ENCODE data around the gene KLK8.

Gene KLK8

GRCh38 chr19:50947123-50947522 is 54.3 kb downstream of the KLK8 start:
- Histone ChIP-seq H3K4me1 (ENCODE audit: insufficient read depth, insufficient read length) (no peaks in the 10 kb centered on the region), H3K9ac (ENCODE audit: insufficient read length, low read depth) (no peak overlapping the region), H3K9me3 (ENCODE audit: insufficient read depth, low read length) (no peaks in the 10 kb centered on the region), H3K36me3 (ENCODE audit: insufficient read depth, insufficient read length, low read length) (no peaks in the 10 kb centered on the region), H3K27me3 (ENCODE audit: insufficient read depth, insufficient read length) (no peaks in the 10 kb centered on the region), H3K4me3 (ENCODE audit: insufficient read length, low read depth) (no peak overlapping the region)
- no peak for TF ChIP-seq YY1 (IDR thresholded peaks at IDR 0.05; ENCODE audit: insufficient read depth, insufficient read length)
- no peak for TF ChIP-seq ZNF274 (IDR thresholded peaks at IDR 0.05; ENCODE audit: low read depth, low read length)
- no peak for TF ChIP-seq SUZ12 (IDR thresholded peaks at IDR 0.05; ENCODE audit: extremely low read depth, insufficient read depth, insufficient read length)
- DNase-seq (ENCODE audit: low read depth, low spot score) = no peak
